Nucleus accumbens (tissue), 56 donors: ENCODE measurements around the gene SPTLC2.
A peak's percentile ranks its signal among the peaks of the same experiment; 100 is the strongest.

Source experiments
- DNase-seq, 56 donors: peaks; one replicate each; lab custom pipeline; 2025; lab: John Stamatoyannopoulos, UW

Gene SPTLC2

DNA sequence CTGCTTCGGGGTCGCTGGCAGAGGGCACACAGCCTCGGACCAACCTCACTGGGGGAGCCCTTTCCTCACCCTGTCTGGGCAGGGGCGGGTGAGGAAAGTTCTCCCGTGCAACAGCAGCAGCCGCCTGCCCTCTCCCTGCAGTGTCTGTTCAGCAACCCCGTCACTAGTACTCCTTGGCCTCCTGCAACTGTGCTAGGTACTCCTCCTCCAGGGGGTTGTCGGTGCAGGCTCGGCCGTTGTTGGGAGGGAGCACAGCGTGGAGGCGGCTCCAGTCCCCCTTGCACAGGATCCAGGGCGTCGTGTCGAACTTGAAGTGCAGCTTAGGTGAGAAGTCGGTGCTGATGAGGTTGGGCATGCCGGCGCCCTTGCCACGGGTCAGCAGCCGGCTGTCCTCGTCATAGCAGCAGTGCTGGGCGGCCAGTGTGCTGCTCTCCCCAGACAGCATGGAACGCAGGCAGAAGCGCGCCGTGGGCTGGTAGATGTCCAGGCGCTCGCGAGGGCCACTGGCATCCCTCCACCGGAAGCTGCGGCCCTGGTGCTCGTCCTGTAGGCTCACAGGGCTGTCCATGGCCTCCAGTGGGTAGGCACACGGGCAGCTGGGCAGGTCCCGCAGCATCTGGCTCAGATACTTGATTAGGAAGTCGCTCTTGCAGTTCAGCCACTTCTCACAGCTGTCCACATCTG, 140.9 kb downstream of the SPTLC2 start:
- DNase-seq = no peak

DNA sequence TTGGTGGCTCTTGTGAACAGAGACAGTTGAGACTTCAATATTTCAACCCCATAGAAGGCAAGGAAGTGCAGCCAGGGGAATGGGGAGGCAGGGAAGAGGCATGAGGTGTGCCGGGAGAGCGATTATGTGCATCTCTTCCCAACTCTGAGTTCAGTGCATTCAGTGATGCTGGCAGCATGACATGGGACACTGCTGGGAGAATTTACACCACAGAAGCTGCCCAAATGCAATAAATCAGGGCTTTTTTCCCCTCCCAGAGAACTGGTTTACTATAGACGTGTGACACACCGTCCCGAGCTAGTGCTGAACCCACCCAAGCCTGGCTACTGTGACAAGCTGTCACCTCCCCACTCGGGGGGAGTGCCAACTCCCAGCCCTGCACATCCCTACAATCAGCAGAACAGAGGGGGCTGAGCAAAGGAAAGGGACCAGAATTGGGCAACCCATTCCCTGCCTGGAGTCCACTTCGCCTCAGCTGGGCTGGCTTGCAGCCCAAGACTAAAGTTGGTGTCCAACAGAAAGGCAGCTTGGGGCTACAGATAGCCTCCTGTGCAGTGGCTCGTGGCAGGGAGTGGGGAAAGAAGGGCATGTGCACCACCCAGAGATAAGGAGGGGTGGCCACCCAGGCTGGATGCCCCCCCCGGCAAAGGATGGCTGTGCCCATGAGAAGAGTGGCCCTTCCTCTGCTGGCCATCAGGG, 141.8 kb downstream of the SPTLC2 start:
- DNase-seq = no peak

DNA sequence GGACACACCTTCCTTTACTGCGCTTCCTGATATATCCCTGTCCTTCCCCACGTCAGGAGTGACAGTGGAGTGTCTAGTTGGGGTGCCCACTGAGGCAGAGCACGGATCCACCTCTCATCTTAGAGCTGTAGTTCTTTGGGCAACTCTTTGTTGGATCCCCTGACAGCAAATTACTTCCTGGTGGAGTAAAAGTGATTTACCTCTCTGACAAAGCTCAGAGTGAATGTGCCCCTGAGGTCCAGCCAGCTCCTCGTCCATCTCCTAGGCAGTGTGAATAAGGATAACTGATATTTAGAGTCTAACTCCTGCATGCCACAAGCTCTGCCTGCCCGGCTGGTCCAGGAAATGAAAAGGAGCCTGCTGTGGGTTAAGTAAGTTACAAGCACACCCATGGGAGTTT, 142.5 kb downstream of the SPTLC2 start:
- DNase-seq = no peak

DNA sequence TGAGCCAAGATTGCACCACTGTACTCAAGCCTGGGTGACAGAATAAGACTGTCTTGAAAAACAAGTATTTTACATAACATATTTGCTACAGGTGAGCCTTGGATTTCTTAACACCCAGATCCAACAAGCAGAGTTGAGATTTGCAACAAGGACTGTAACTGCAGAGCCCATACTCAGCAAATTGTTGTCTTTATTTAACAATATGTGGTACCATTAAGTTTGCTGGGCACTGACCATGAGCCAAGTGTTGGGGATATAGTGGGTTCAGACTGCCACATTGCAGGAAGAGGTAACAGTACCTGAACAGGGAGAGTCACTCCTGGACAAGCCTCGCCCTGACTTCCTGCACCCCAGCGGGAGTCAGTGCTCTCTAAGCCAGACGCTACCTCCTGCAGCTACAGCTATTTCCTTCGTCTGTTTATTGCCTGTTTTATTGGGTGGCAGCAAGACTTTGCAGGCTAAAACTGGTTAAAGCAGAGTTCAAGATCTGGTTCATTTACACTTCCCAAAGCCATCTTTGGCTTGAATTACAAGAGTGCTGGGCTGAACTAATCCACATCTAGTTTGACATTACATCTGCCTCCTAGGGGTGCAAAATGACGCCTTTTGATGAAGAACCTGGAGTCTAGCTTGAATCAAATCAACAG, 146.1 kb downstream of the SPTLC2 start:
- no peak for DNase-seq

DNA sequence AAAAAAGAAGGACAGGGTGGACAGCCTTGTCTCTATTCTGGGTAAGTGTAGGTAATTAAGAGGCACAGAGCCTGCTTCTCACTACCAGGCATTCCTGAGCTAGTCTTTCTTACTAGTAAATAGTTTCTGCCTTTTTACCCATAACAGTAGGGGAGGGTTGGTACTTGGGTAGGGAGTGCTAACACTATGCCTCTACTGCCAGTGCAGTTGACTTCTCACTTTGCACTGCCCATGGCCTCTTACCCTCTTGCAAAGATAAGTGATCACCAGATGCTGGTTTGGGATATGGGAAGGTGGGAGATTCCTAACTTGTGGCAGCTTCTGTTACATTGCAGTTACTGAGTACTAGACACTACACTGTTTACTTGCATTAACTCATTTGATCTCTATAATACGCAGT, 146.9 kb downstream of the SPTLC2 start:
- DNase-seq = no peak

DNA sequence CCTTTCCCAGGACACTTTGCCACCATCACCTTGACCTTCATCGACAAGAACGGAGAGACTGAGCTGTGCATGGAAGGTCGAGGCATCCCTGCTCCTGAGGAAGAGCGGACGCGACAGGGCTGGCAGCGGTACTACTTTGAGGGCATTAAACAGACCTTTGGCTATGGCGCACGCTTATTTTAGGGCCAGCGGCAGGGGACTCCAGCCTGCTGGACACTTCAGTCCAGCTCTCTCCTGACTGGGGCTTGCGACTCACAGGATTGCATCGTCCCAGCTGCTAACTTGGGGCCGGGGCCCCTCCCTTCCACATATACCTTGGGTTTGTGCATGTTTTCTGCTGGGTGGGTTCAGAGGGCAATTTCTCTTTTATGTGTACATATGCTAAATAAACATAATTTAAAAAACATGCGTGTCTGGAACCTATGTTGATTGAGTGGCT, 147.4 kb downstream of the SPTLC2 start:
- DNase-seq = no peak

- DNase-seq = no peak
Observed at GRCh38 chr14:77467801-77468200, 148.6 kb downstream of the SPTLC2 start.

- peak in 46 of 56 donors; percentile 2 to 83 (median 32) for DNase-seq
Observed at GRCh38 chr14:77459072-77459723, 157.2 kb downstream of the SPTLC2 start.

- peak in 18 of 56 donors; percentile 17 to 73 (median 36) for DNase-seq
Observed at GRCh38 chr14:77458249-77458950, 158.0 kb downstream of the SPTLC2 start.

DNA sequence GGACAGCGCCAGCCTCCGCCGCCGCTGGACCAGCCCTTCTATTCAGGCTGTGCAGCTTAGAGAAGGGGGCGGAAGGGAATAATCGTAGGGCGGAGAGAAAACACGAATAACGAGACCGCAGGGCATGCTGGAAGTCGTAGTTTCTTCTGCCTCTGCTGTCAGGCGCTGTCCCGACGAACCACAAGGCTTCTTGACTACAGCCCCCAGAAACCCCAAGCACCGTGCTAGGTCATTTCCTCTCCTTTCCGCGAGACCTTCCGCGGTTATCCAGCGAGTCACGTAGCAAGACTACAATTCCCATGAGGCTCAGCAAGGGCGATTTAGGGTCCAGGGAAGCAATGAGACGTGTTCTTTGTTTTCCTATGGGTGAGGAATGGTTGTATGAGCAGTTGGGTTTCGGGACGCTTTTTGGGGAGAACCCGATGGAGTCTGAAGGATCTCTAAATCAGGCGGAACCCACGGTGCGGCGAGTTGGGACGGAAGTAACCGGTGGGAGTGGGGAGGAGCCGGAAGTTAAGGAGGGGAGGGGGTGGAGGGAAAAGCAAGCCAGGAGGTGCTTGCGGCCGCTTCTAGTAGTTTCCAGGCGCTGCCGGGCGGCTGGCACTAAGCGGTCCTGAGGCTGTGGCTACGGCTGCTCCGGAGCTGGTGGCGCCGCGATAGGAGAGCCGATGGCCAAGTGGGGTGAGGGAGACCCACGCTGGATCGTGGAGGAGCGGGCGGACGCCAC, 158.8 kb downstream of the SPTLC2 start, which contains the start of the genes AHSA1 and VIPAS39:
Gene AHSA1, plus strand, starts transcription at position 572 of the 727 bp plus-strand sequence. Its CDS starts 97 bp downstream, at position 669.
Gene VIPAS39, minus strand, starts transcription at position 80 of the 727 bp plus-strand sequence. CDS start 3,499 bp downstream, outside the sequence.
- peak; percentile 89 to 99 (median 98) for DNase-seq

DNA sequence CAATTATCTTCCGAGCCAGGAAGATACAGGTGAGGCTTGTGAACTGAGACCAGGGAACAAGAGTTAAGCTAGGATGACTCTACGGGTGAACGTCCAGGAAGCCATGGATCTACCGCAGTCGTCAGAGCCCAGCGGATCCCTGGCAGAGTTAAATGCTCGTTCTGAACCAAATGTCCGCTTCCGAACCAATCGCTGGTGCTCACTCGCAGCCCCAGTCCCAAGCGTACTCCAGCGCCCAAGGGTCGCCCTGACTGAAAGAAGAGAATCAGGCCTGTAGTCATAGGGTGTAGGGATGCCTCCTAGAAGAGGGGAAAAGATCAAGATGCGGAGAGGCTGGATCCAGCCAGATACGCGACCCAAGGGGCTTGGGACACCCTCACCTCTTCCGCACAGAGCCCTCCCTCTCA, 159.3 kb downstream of the SPTLC2 start:
- peak in 2 of 56 donors; percentile 19 to 38 for DNase-seq
